Large intestine (tissue), 3 donors: Measurements from ENCODE around the gene KIF13A. TPM values are rescaled to one million over a fixed set of nuclear protein-coding genes. Genes with fewer than 3 reads are reported as not detected.
"Not testable (repeated sequence)": the region's sequence is repeated elsewhere in the genome, so short reads cannot be mapped to it uniquely, and the experiment has no call there.

Source experiments
- DNase-seq, 2 donors: peaks; one replicate each; pipeline versions ENCODE4 v3.0.0 to v3.0.0-alpha.2; 2013
- H3K27ac ChIP-seq: one replicate; pipeline ENCODE4 v1.5.1; 2013; ENCODE audit warnings: low read length
- H3K27me3 ChIP-seq: 2 replicates; pipeline ENCODE4 v1.6.1; 2013; ENCODE audit warnings: low read length; ENCODE audit not compliant: control insufficient read depth, insufficient read depth
- H3K36me3 ChIP-seq: 2 replicates; pipeline ENCODE4 v1.6.1; 2013; ENCODE audit warnings: low read length; ENCODE audit not compliant: control insufficient read depth, insufficient read depth
- H3K4me1 ChIP-seq: one replicate; pipeline ENCODE4 v1.6.1; 2013; ENCODE audit warnings: low read length; ENCODE audit not compliant: control insufficient read depth, insufficient read depth
- H3K4me3 ChIP-seq: one replicate; pipeline ENCODE4 v1.5.1; 2013; ENCODE audit warnings: low read length
- H3K9me3 ChIP-seq: one replicate; pipeline ENCODE4 v1.6.1; 2013; ENCODE audit warnings: mild to moderate bottlenecking, low read depth, low read length, moderate library complexity; ENCODE audit not compliant: control insufficient read depth
- WGBS: methylation state at CpG from one replicate; pipeline ENCODE4 v1.1.5; 2013; ENCODE audit warnings: low lambda C conversion rate; ENCODE audit not compliant: insufficient coverage; 5-methylcytosine and 5-hydroxymethylcytosine counted together
- polyA plus RNA-seq: library from polyadenylated mRNA; unstranded; fragments of 120-200 nt; gene quantifications from one replicate; pipeline ENCODE4 v1.2.1, GENCODE V29; 2013

Gene KIF13A
- polyA plus RNA-seq, 1 donor: 34.4 TPM

GRCh38 chr6:18022398-18023231 lies 35.2 kb upstream of the KIF13A start:
- Histone ChIP-seq H3K9me3 (peaks cover 10% of the 10 kb centered on the region), H3K27ac (no peak overlapping the region), H3K36me3 (no peaks in the 10 kb centered on the region), H3K4me3 (no peak overlapping the region), H3K4me1 (no peaks in the 10 kb centered on the region), H3K27me3 (peaks cover 12% of the 10 kb centered on the region)
- no peak for DNase-seq
- 67% methylated on average over 4 of the region's 11 CpGs for WGBS

GRCh38 chr6:18021166-18021850 lies 33.9 kb upstream of the KIF13A start:
- no peaks in the 10 kb centered on the region for H3K4me1 ChIP-seq
- peaks cover 12% of the 10 kb centered on the region for H3K27me3 ChIP-seq
- no peak overlapping the region for H3K4me3 ChIP-seq
- WGBS: no CpG with 5 or more reads among the region's 18 CpGs
- H3K9me3 ChIP-seq: peaks cover 10% of the 10 kb centered on the region
- no peak for DNase-seq
- H3K27ac ChIP-seq: no peak overlapping the region
- H3K36me3 ChIP-seq: no peaks in the 10 kb centered on the region

- not testable (repeated sequence) for H3K27ac ChIP-seq
- WGBS: 31% methylated on average over 2 of the region's 5 CpGs
Measured at GRCh38 chr6:18020545-18020944, 33.1 kb upstream of the KIF13A start.

GRCh38 chr6:18019539-18020534 lies 32.4 kb upstream of the KIF13A start:
- peaks cover 10% of the 10 kb centered on the region for H3K9me3 ChIP-seq
- peaks cover 12% of the 10 kb centered on the region for H3K27me3 ChIP-seq
- WGBS: no CpG with 5 or more reads among the region's 75 CpGs
- H3K4me1 ChIP-seq: no peaks in the 10 kb centered on the region
- H3K27ac ChIP-seq: no peak overlapping the region
- DNase-seq: no peak
- no peaks in the 10 kb centered on the region for H3K36me3 ChIP-seq
- H3K4me3 ChIP-seq: no peak overlapping the region

More at GRCh38 chr6:18020545-18020944, 33.1 kb upstream of the KIF13A start:
- Histone ChIP-seq H3K9me3 (peaks cover 10% of the 10 kb centered on the region), H3K27me3 (peaks cover 12% of the 10 kb centered on the region)
- H3K4me1 ChIP-seq, H3K36me3 ChIP-seq, H3K4me3 ChIP-seq, DNase-seq: not testable (repeated sequence)

- not testable (repeated sequence) for H3K4me3 ChIP-seq, H3K27ac ChIP-seq, DNase-seq, H3K36me3 ChIP-seq, H3K4me1 ChIP-seq
- peaks cover 10% of the 10 kb centered on the region for H3K9me3 ChIP-seq
- H3K27me3 ChIP-seq: peaks cover 12% of the 10 kb centered on the region
- 100% methylated on average over 1 of the region's 4 CpGs for WGBS
Measured at GRCh38 chr6:18019133-18019532, 31.7 kb upstream of the KIF13A start.

GRCh38 chr6:18016698-18017097 lies 29.3 kb upstream of the KIF13A start:
- no CpG with 5 or more reads among the region's 5 CpGs for WGBS
- DNase-seq: no peak
- Histone ChIP-seq H3K4me1 (no peaks in the 10 kb centered on the region), H3K4me3 (no peak overlapping the region), H3K27me3 (peaks cover 12% of the 10 kb centered on the region), H3K27ac (no peak overlapping the region), H3K9me3 (peaks cover 10% of the 10 kb centered on the region), H3K36me3 (no peaks in the 10 kb centered on the region)

GRCh38 chr6:18016133-18016532 lies 28.7 kb upstream of the KIF13A start:
- Histone ChIP-seq H3K27ac (no peak overlapping the region), H3K27me3 (peaks cover 12% of the 10 kb centered on the region), H3K36me3 (no peaks in the 10 kb centered on the region), H3K4me1 (no peaks in the 10 kb centered on the region), H3K9me3 (peaks cover 14% of the 10 kb centered on the region), H3K4me3 (no peak overlapping the region)
- DNase-seq: no peak

- Histone ChIP-seq H3K27me3 (no peaks in the 10 kb centered on the region), H3K9me3 (peaks cover 4% of the 10 kb centered on the region), H3K4me1 (no peaks in the 10 kb centered on the region), H3K27ac (no peak overlapping the region), H3K4me3 (no peak overlapping the region), H3K36me3 (no peaks in the 10 kb centered on the region)
- no peak for DNase-seq
- no CpG with 5 or more reads among the region's 30 CpGs for WGBS
Measured at GRCh38 chr6:18011287-18011686, 23.9 kb upstream of the KIF13A start.

- H3K27ac ChIP-seq, H3K4me3 ChIP-seq, H3K27me3 ChIP-seq, H3K4me1 ChIP-seq, DNase-seq, H3K9me3 ChIP-seq, H3K36me3 ChIP-seq: not testable (repeated sequence)
- no CpG with 5 or more reads among the region's 4 CpGs for WGBS
Measured at GRCh38 chr6:18010540-18010939, 23.1 kb upstream of the KIF13A start.
